ENCODE measurements around the gene NDE1.

Gene NDE1

GRCh38 chr16:15765116-15765515 is 115.1 kb downstream of the NDE1 start:
- Mint-ChIP-seq H3K4me3 (no peak overlapping the region), H3K9me3 (peaks cover 12% of the 10 kb centered on the region), H3K36me3 (ENCODE audit: low read depth) (no peaks in the 10 kb centered on the region), H3K4me1 (no peaks in the 10 kb centered on the region), H3K27me3 (ENCODE audit: low read depth) (peaks cover 10% of the 10 kb centered on the region), H3K27ac (no peak overlapping the region)
- TF ChIP-seq CTCF (IDR thresholded peaks at IDR 0.05; ENCODE audit: unreplicated experiment in 3 of 3): no peak

GRCh38 chr16:15765880-15766279 is 115.8 kb downstream of the NDE1 start:
- Mint-ChIP-seq H3K27me3 (ENCODE audit: low read depth) (peaks cover 10% of the 10 kb centered on the region), H3K9me3 (peaks cover 12% of the 10 kb centered on the region), H3K36me3 (ENCODE audit: low read depth) (no peaks in the 10 kb centered on the region), H3K4me3 (no peak overlapping the region), H3K4me1 (peaks cover 4% of the 10 kb centered on the region), H3K27ac (peak overlapping the region in 1 of 3 experiments; percentile 76)
- peak; percentile 53 to 63 (median 62) for TF ChIP-seq CTCF (IDR thresholded peaks at IDR 0.05; ENCODE audit: unreplicated experiment in 3 of 3)

- Mint-ChIP-seq H3K27ac (no peak overlapping the region), H3K4me3 (no peak overlapping the region), H3K9me3 (peaks cover 12% of the 10 kb centered on the region), H3K36me3 (ENCODE audit: low read depth) (no peaks in the 10 kb centered on the region), H3K27me3 (ENCODE audit: low read depth) (peaks cover 7% of the 10 kb centered on the region), H3K4me1 (peaks cover 4% of the 10 kb centered on the region)
- no peak for TF ChIP-seq CTCF (IDR thresholded peaks at IDR 0.05; ENCODE audit: unreplicated experiment in 3 of 3)
These were observed 116.9 kb downstream of the NDE1 start for GRCh38 chr16:15766918-15767317.

- Mint-ChIP-seq H3K9me3 (peaks cover 12% of the 10 kb centered on the region), H3K27ac (no peak overlapping the region), H3K4me3 (no peak overlapping the region), H3K27me3 (ENCODE audit: low read depth) (peaks cover 3% of the 10 kb centered on the region), H3K4me1 (peaks cover 4% of the 10 kb centered on the region), H3K36me3 (ENCODE audit: low read depth) (no peaks in the 10 kb centered on the region)
- TF ChIP-seq CTCF (IDR thresholded peaks at IDR 0.05; ENCODE audit: unreplicated experiment in 3 of 3): no peak
These were observed 118.2 kb downstream of the NDE1 start for GRCh38 chr16:15768201-15768600.

GRCh38 chr16:15769239-15769638 is 119.2 kb downstream of the NDE1 start:
- no peaks in the 10 kb centered on the region for H3K36me3 Mint-ChIP-seq (ENCODE audit: low read depth)
- H3K9me3 Mint-ChIP-seq: peaks cover 12% of the 10 kb centered on the region
- TF ChIP-seq CTCF (IDR thresholded peaks at IDR 0.05; ENCODE audit: unreplicated experiment in 3 of 3): no peak
- H3K4me1 Mint-ChIP-seq: peaks cover 4% of the 10 kb centered on the region
- no peak overlapping the region for H3K4me3 Mint-ChIP-seq
- H3K27me3 Mint-ChIP-seq (ENCODE audit: low read depth): peaks cover 3% of the 10 kb centered on the region
- no peak overlapping the region for H3K27ac Mint-ChIP-seq

GRCh38 chr16:15770107-15770506 is 120.1 kb downstream of the NDE1 start:
- Mint-ChIP-seq H3K4me3 (no peak overlapping the region), H3K36me3 (ENCODE audit: low read depth) (no peaks in the 10 kb centered on the region), H3K27me3 (ENCODE audit: low read depth) (peaks cover 3% of the 10 kb centered on the region), H3K9me3 (peaks cover 12% of the 10 kb centered on the region), H3K27ac (peak overlapping the region in 2 of 3 experiments; percentile 27 to 41), H3K4me1 (peaks cover 4% of the 10 kb centered on the region)
- no peak for TF ChIP-seq CTCF (IDR thresholded peaks at IDR 0.05; ENCODE audit: unreplicated experiment in 3 of 3)

All from nephron (organoid).